PFSK-1 (cell line): ENCODE measurements around the gene FMNL3.

Experiments used
- POLR2AphosphoS5 ChIP-seq: IDR thresholded peaks from 2 replicates; pipeline ENCODE4 v1.6.1; 2012; ENCODE audit warnings: low read depth, mild to moderate bottlenecking, control low read depth, low read length, moderate library complexity
- REST ChIP-seq, 2 experiments: IDR thresholded peaks; 2 replicates each; pipeline versions ENCODE4 v1.6.1 to v1.8.0; 2011 to 2012; ENCODE audit warnings: low read depth in 2 of 2, low read length in 2 of 2, control low read depth in 1 of 2, inconsistent platforms in 1 of 2, mild to moderate bottlenecking in 1 of 2, moderate library complexity in 1 of 2; ENCODE audit not compliant: insufficient read depth in 1 of 2
- SIN3A ChIP-seq: IDR thresholded peaks from 2 replicates; pipeline ENCODE4 v1.6.1; 2012; ENCODE audit warnings: mild to moderate bottlenecking, low read length, moderate library complexity, borderline replicate concordance; ENCODE audit not compliant: insufficient read depth
- TAF1 ChIP-seq: IDR thresholded peaks from 2 replicates; pipeline ENCODE4 v1.6.1; 2012; ENCODE audit warnings: low read length, control low read depth, borderline replicate concordance; ENCODE audit not compliant: insufficient read depth

GRCh38 chr12:49672301-49673217, 34.6 kb downstream of the FMNL3 start:
- TF ChIP-seq TAF1 = no peak
- TF ChIP-seq SIN3A = no peak
- TF ChIP-seq REST (IDR thresholded peaks at IDR 0.05; ENCODE audit: insufficient read depth in 1 of 2, low read depth in 2 of 2, low read length in 2 of 2) = no peak
- TF ChIP-seq POLR2AphosphoS5 = no peak
